Activated CD8-positive, alpha-beta memory T cell treated with anti-CD3 and anti-CD28 coated beads, Interleukin-2, amount 10 ng/mL, durations not matched to agents 7 days and 5 days (primary cell): ENCODE data around the gene NRCAM. TPM values are rescaled to one million over a fixed set of nuclear protein-coding genes. Genes with fewer than 3 reads are reported as not detected.
"Not testable (repeated sequence)": the region's sequence is repeated elsewhere in the genome, so short reads cannot be mapped to it uniquely, and the experiment has no call there.

ENCODE experiments used
- ATAC-seq: fragments of 150-1000 bp; cut with Tn5 transposase; one replicate; pipeline ENCODE4 v1.10.0; 2021; ENCODE audit warnings: moderate library complexity
- CTCF ChIA-PET: fragments of 350-600 bp; sonication (Branson Sonifier 250); formaldehyde crosslinking; loops from one replicate; lab custom pipeline; 2021; ENCODE audit warnings: antibody characterized with exemption; lab: Charles Lee
- DNase-seq: peaks from one replicate; pipeline ENCODE4 v3.0.0-alpha.2; 2020
- H3K27ac Mint-ChIP-seq: one replicate; pipeline ENCODE4 v1.8.0; 2021; ENCODE audit warnings: mild to moderate bottlenecking, mixed read lengths
- H3K27me3 Mint-ChIP-seq: one replicate; pipeline ENCODE4 v1.8.0; 2021; ENCODE audit warnings: mixed read lengths
- H3K36me3 Mint-ChIP-seq: one replicate; pipeline ENCODE4 v1.8.0; 2021; ENCODE audit warnings: mild to moderate bottlenecking, mixed read lengths
- H3K4me1 Mint-ChIP-seq: one replicate; pipeline ENCODE4 v1.8.0; 2021; ENCODE audit warnings: mixed read lengths
- H3K4me3 Mint-ChIP-seq: one replicate; pipeline ENCODE4 v1.8.0; 2021; ENCODE audit warnings: mild to moderate bottlenecking, moderate library complexity, mixed read lengths
- H3K9me3 Mint-ChIP-seq: one replicate; pipeline ENCODE4 v1.8.0; 2022; ENCODE audit warnings: low read depth, mixed read lengths
- total RNA-seq, 2 experiments: library from RNA; stranded (reverse); gene quantifications; one replicate each; pipeline ENCODE4 v1.2.3, GENCODE V29; 2021

Gene NRCAM
- total RNA-seq, 2 experiments from 2014 or later = 0.35 TPM; not detected in 1

DNA sequence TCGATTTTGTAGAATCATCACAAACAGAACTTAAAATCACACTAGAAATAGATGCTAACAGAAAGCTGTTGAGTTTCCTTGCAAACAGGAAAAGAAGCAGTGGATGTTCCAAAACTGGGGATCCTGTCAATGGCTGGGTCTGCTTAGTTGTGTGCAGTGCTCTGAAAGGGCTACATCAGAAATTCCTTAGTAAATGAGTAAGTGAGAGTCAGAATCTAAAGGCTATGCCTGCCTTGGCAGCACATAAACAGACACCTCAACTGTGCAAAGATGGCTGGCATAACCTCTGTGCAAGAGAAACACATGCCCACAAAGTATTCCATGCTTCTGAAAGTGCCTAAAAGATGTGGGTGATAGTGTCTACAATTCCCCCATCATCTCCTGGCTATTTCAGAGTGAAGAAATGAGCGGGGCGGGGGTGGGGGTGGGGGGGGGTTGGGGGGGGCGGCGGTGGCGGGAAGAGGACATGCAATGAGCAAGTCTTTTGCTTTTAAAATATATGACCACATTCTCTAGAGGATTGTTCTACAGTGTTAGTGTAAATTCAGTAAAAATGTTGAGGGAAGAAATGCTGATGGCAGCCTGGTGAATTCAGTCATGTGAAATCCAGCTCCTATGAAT is 187.9 kb downstream of the NRCAM start:
- H3K4me1 Mint-ChIP-seq = no peaks in the 10 kb centered on the region
- CTCF ChIA-PET = no interaction called here
- no peaks in the 10 kb centered on the region for H3K36me3 Mint-ChIP-seq

DNA sequence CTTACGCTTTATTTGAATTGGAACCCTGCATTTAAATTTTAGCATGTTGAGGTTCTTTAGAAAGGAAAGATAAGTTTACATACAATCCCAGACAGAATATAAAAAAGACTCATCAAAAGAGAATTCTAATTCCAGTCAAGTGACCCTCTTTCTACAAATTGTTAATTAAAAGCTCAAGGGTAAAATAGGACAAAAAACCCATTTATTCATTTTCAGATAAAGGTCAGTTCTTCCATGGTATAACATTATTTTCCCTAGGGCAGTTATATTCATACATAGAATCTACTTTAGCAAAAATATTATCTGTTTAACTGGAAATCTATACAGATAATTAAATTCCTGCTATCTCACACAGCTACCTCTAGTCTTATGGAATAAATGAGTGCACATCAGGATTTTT is 188.6 kb downstream of the NRCAM start:
- no peaks in the 10 kb centered on the region for H3K4me1 Mint-ChIP-seq
- CTCF ChIA-PET = no interaction called here
- H3K36me3 Mint-ChIP-seq = no peaks in the 10 kb centered on the region
- ATAC-seq (no peak), DNase-seq (no peak)
- H3K27ac Mint-ChIP-seq = no peak overlapping the region
- H3K9me3 Mint-ChIP-seq = no peaks in the 10 kb centered on the region
- no peaks in the 10 kb centered on the region for H3K27me3 Mint-ChIP-seq
- H3K4me3 Mint-ChIP-seq = no peak overlapping the region

More for the DNA sequence above, 187.9 kb downstream of the NRCAM start:
- ATAC-seq = no peak
- H3K4me3 Mint-ChIP-seq = no peak overlapping the region
- H3K9me3 Mint-ChIP-seq = no peaks in the 10 kb centered on the region
- no peak for DNase-seq
- H3K27ac Mint-ChIP-seq = no peak overlapping the region
- no peaks in the 10 kb centered on the region for H3K27me3 Mint-ChIP-seq

- no peaks in the 10 kb centered on the region for H3K9me3 Mint-ChIP-seq
- H3K4me1 Mint-ChIP-seq = no peaks in the 10 kb centered on the region
- no peak overlapping the region for H3K27ac Mint-ChIP-seq
- H3K4me3 Mint-ChIP-seq = no peak overlapping the region
- H3K36me3 Mint-ChIP-seq = no peaks in the 10 kb centered on the region
- no peaks in the 10 kb centered on the region for H3K27me3 Mint-ChIP-seq
- CTCF ChIA-PET = no interaction called here
- DNase-seq = no peak
- ATAC-seq = no peak
Measured at GRCh38 chr7:108266491-108266890, 189.7 kb downstream of the NRCAM start.

GRCh38 chr7:108266035-108266434 is 190.2 kb downstream of the NRCAM start:
- Mint-ChIP-seq H3K27me3 (no peaks in the 10 kb centered on the region), H3K4me3 (no peak overlapping the region), H3K9me3 (no peaks in the 10 kb centered on the region), H3K27ac (no peak overlapping the region), H3K36me3 (no peaks in the 10 kb centered on the region), H3K4me1 (no peaks in the 10 kb centered on the region)
- DNase-seq (no peak), ATAC-seq (no peak)
- CTCF ChIA-PET = no interaction called here

- Mint-ChIP-seq H3K36me3 (no peaks in the 10 kb centered on the region), H3K4me1 (no peaks in the 10 kb centered on the region), H3K4me3 (no peak overlapping the region), H3K27ac (no peak overlapping the region), H3K9me3 (no peaks in the 10 kb centered on the region), H3K27me3 (no peaks in the 10 kb centered on the region)
- DNase-seq = no peak
- CTCF ChIA-PET = no interaction called here
- no peak for ATAC-seq
Measured at GRCh38 chr7:108265007-108265406, 191.2 kb downstream of the NRCAM start.

- no peak overlapping the region for H3K27ac Mint-ChIP-seq
- H3K4me3 Mint-ChIP-seq = no peak overlapping the region
- no peaks in the 10 kb centered on the region for H3K27me3 Mint-ChIP-seq
- no peaks in the 10 kb centered on the region for H3K36me3 Mint-ChIP-seq
- ATAC-seq = no peak
- CTCF ChIA-PET = no interaction called here
- no peaks in the 10 kb centered on the region for H3K4me1 Mint-ChIP-seq
- no peak for DNase-seq
- H3K9me3 Mint-ChIP-seq = no peaks in the 10 kb centered on the region
Measured at GRCh38 chr7:108263425-108263824, 192.8 kb downstream of the NRCAM start.

DNA sequence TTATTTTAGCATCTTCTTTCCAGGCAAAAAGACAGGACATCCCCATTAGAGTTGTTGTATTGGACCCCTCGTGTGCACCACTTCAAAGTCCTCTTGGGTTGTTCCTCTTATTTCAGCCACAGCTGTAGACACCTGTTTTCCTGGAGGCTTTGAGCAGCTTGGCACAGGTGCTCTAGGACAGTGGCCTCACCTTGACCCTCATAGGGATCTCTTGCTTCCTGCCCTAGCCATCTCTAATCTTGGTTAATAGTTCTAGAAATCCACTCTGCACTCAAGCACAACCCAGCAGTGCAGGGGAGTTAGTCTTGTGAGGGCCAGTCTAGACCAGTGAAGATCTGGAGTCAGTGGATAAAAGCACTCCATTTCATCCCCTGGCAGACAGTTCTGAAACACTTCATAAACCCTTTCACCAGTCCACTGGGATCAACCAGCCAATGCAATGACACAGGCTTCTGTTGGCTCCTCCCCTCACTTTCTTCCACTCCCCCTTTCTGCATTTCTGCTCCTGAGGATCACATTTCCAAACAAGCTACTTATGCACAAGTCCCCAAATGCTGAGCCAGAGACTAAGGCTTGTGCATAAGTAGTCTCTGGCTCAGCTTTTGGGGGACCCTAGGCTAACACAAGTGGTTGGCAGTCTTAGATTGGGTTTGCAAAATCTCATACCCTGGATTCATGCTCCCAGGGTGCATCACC is 194.5 kb downstream of the NRCAM start:
- no peak for ATAC-seq
- no peaks in the 10 kb centered on the region for H3K36me3 Mint-ChIP-seq
- no peaks in the 10 kb centered on the region for H3K4me1 Mint-ChIP-seq

GRCh38 chr7:108259447-108259846 is 196.8 kb downstream of the NRCAM start:
- H3K4me1 Mint-ChIP-seq, H3K27me3 Mint-ChIP-seq, H3K36me3 Mint-ChIP-seq, DNase-seq, CTCF ChIA-PET, ATAC-seq, H3K27ac Mint-ChIP-seq, H3K9me3 Mint-ChIP-seq, H3K4me3 Mint-ChIP-seq: not testable (repeated sequence)

More for the DNA sequence above, 194.5 kb downstream of the NRCAM start:
- no peaks in the 10 kb centered on the region for H3K9me3 Mint-ChIP-seq
- H3K27ac Mint-ChIP-seq = no peak overlapping the region
- H3K27me3 Mint-ChIP-seq = no peaks in the 10 kb centered on the region
- CTCF ChIA-PET = no interaction called here
- DNase-seq = no peak
- H3K4me3 Mint-ChIP-seq = no peak overlapping the region

DNA sequence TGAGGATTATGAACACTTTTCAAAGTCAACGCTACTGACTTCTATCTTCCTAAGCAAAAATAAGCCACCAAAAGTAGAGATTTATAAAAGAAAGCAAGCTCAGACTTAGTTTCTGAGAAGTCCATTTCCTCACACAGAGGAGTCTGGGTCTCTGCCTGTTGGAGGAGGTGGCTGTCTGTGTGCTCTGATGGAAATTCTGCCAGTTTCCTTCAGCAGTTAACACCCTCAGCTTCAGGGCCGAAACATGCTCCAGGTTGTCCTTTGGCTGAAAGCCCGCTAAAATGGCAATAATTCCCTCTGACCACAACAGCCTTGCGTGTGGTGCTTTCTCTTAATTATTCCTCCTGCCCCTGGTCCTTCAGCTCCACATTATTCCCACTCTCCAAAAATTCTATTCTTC is 198.3 kb downstream of the NRCAM start:
- no peaks in the 10 kb centered on the region for H3K9me3 Mint-ChIP-seq
- no peak overlapping the region for H3K27ac Mint-ChIP-seq
- DNase-seq = no peak
- no peaks in the 10 kb centered on the region for H3K36me3 Mint-ChIP-seq
- ATAC-seq = no peak
- no peaks in the 10 kb centered on the region for H3K4me1 Mint-ChIP-seq
- no peak overlapping the region for H3K4me3 Mint-ChIP-seq
- no peaks in the 10 kb centered on the region for H3K27me3 Mint-ChIP-seq
- CTCF ChIA-PET = no interaction called here

DNA sequence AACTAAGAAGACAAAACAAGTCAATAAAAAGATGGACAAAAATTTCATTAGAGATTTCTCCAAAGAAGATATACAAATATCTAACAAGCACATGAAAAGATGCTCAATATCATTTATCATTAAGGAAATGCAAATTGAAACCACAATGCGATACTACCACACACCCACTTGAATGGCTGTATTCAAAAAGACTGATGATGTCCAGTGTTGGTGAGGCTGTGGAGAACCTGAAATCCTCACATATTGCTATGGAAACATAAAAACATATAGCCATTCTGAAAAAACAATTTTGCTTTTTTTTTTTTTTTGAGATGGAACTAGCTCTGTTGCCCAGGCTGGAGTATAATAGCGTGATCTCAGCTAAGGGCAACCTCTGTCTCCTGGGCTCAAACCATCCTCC is 202.0 kb downstream of the NRCAM start:
- ATAC-seq = no peak
- peaks cover 2% of the 10 kb centered on the region for H3K27me3 Mint-ChIP-seq
- H3K9me3 Mint-ChIP-seq = no peaks in the 10 kb centered on the region
- no peaks in the 10 kb centered on the region for H3K4me1 Mint-ChIP-seq
- CTCF ChIA-PET = no interaction called here
- H3K27ac Mint-ChIP-seq = no peak overlapping the region
- no peak for DNase-seq
- no peaks in the 10 kb centered on the region for H3K36me3 Mint-ChIP-seq
- H3K4me3 Mint-ChIP-seq = no peak overlapping the region

DNA sequence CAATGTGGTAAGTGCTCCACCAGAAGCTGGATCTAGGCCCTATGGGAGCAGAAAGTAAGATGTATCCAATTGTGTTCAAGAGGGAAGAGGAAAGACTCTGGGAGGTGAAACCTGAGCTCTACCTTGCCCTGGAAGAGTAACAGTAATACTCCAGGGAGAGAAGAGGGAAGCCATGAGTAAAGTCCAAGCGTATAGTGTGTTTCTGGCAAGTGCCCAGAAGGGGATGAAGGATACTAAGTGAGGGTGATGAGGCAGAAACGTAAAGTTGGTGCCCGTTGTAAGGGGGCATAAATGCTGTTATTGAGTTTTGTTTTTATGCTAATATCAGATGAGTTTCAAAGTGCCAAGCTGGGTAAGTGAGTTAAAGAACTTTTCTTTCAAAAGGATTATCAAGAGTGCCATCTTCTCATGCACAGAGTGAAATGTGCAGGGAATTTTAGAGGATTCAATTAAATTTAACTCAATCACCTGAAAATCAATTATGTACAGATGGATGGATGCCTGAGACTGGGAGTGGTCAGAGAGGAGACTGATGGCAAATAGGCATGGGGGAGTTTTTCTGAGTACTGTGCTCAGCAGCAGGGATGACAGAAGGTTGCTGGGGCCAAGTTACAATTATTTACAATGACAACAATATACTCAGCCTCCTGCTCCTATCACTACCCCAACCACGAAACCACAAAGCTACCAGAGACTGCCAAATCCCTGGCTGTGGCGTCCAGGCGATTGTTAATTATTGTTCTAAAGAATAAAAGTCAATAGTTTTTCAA is 202.8 kb downstream of the NRCAM start:
- Mint-ChIP-seq H3K36me3 (no peaks in the 10 kb centered on the region), H3K4me3 (no peak overlapping the region), H3K27ac (no peak overlapping the region), H3K27me3 (peaks cover 2% of the 10 kb centered on the region), H3K4me1 (no peaks in the 10 kb centered on the region), H3K9me3 (no peaks in the 10 kb centered on the region)
- CTCF ChIA-PET = no interaction called here
- DNase-seq = no peak
- ATAC-seq = no peak

DNA sequence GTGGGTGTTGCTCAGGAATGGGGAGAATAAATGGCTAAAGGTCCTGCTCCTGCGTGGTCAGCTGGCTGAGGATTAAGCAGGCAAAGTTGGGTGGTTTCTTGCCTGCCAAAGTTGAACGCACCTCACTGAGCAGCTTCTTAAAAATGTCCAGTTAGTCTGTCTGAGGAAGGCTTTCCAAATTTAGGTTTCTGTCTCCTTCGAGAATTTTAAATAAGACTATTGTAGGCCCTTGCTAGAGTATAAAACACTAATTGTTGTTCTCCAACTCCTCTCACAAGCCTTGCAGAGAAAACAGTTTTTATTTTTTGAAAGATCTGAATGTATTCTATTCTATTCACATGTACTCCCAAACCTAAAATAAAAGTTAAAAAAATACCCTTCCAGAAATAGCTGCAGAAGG is 204.1 kb downstream of the NRCAM start:
- Mint-ChIP-seq H3K27me3 (peaks cover 2% of the 10 kb centered on the region), H3K4me3 (no peak overlapping the region), H3K27ac (no peak overlapping the region), H3K9me3 (no peaks in the 10 kb centered on the region), H3K36me3 (no peaks in the 10 kb centered on the region), H3K4me1 (no peaks in the 10 kb centered on the region)
- DNase-seq (no peak), ATAC-seq (no peak)
- CTCF ChIA-PET = no interaction called here

DNA sequence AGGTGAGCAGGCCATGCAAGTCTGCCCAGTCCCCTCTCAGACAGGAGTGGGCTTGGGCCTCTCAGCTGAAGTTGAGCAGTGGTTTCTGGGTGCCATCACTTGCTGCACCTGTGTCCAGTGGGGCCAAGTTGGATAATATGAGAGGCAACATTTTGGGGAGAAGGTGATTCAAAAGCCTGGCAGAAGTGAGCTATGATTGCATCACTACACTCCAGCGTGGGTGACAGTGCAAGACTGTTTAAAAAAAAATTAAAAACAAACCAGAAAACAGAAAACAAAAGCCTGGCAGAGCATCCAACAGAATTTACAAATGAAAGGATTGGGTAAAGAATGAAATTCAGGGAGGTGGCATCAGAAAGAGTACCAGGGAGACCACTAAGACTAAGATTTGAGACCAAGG is 204.5 kb downstream of the NRCAM start:
- ATAC-seq = no peak
- no peak overlapping the region for H3K27ac Mint-ChIP-seq
- CTCF ChIA-PET = no interaction called here
- H3K9me3 Mint-ChIP-seq = no peaks in the 10 kb centered on the region
- no peaks in the 10 kb centered on the region for H3K4me1 Mint-ChIP-seq
- DNase-seq = no peak
- H3K4me3 Mint-ChIP-seq = no peak overlapping the region
- no peaks in the 10 kb centered on the region for H3K36me3 Mint-ChIP-seq
- H3K27me3 Mint-ChIP-seq = peaks cover 2% of the 10 kb centered on the region

DNA sequence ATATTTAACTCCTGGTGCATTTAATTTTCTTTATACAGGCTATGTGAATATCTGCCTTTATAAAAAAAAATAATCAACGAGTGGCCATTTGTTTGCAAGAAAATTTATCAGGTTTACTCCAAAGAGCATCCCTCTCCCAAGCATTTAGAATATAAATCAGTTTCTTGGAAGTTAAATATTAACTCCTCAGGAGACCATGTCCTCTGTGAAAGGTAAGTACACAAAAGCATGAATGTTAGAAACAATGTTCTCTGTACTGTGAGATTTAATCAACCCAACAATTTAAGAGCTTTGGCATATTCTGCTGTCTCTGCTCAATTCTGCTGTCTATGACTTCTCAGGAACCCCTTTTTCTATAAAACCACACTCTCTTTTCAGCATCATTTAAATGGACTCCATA is 206.8 kb downstream of the NRCAM start:
- Mint-ChIP-seq H3K27me3 (peaks cover 2% of the 10 kb centered on the region), H3K36me3 (no peaks in the 10 kb centered on the region), H3K4me3 (no peak overlapping the region), H3K27ac (no peak overlapping the region), H3K9me3 (no peaks in the 10 kb centered on the region), H3K4me1 (no peaks in the 10 kb centered on the region)
- ATAC-seq = no peak
- DNase-seq = no peak
- CTCF ChIA-PET = no interaction called here
